Activated CD8-positive, alpha-beta memory T cell treated with anti-CD3 and anti-CD28 coated beads, Interleukin-2, amount 50 U/mL, for 4 hours (primary cell): ENCODE results near the gene SCAANT1.
A peak's percentile ranks its signal among the peaks of the same experiment; 100 is the strongest.

Experiments used
- DNase-seq: peaks from one replicate; pipeline ENCODE4 v3.0.0-alpha.2; 2020

The SCAANT1 gene

GRCh38 chr3:63911873-63912767 is at the start of gene SCAANT1:
Gene SCAANT1, minus strand, starts transcription at chr3:63912383.
- DNase-seq, result peak; percentile 86

DNA sequence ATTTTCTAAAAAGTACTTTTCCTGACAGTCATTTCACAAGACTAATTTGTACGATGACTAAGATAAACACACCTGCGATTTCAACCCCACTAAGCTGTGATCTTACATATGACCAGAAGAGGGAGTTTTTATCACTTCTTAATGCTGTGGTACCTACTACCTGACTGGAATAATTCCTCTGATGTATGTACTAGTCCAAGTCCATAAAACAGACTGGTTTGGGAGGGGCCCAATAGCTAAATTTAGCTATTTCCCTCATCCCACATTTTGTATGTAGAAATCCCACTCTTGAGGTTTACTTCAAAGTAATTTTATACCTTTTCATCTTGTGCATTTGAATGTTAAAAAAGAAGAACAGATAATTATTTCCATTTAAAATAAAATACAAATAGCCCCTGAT is 49.7 kb upstream of the SCAANT1 start:
- no peak for DNase-seq

DNA sequence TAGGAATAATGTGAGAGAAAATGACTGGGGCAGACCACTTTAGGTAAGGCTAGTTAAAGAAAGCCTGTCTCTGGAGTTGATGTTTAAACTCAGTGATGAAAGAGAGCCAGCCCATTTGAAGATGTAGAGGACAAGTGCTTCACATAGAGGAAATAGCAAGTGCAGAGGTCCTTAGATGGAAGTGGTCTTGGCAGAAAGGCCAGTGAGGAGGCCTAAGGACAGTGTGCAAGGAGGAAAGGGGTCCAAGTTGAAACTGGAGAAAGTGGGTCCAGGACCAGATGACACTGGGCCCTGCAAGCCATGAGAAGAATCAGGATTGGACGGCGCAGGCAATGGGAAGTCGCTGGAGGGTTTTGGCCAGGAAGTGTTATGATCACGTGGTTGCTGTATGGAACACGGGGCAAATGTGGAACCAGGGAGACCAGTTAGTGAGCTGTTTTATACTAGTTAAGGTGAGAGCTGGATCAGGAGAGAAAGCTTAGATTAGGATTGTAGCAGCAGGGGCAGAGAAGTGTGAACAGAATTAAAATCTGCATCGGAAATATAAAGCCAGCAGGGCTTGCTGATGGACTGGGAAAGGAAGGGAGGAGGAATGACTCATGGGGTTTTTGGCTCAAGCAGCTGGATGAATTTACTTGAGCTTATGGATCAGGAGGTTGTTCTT is 48.0 kb upstream of the SCAANT1 start:
- no peak for DNase-seq

GRCh38 chr3:63959146-63959545 is 47.0 kb upstream of the SCAANT1 start:
- no peak for DNase-seq

- DNase-seq, result no peak
Observed at GRCh38 chr3:63955830-63956545, 43.8 kb upstream of the SCAANT1 start.

DNA sequence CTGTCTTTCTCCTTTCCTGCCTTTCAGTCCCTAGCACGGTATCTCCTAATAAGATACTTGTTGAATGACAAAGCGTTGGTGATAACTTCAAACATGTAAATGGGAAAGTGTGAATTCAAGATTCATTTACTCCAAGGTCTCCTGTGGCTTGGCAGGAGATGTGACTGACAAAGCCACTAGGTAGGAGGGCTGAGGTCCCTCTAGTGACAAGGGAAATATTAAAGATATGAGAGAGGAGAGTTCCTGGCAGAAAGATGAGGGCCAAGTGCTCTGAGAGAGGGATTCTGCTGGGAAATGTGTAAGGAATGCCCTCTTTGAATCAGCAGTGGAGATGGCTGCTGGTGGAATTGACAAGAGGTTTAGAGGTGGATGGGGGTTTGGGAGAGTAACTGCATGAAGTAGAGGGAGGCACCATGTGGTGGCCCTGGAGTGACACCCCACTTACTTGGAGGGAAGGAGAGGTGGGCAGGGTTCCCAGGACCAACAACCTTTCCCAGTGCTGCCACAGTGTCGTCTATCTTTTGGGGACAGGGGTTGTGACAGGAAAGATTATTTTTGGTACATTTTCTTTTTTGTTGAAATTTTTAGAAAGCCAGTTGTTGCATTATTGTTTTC is 43.0 kb upstream of the SCAANT1 start:
- no peak for DNase-seq

DNA sequence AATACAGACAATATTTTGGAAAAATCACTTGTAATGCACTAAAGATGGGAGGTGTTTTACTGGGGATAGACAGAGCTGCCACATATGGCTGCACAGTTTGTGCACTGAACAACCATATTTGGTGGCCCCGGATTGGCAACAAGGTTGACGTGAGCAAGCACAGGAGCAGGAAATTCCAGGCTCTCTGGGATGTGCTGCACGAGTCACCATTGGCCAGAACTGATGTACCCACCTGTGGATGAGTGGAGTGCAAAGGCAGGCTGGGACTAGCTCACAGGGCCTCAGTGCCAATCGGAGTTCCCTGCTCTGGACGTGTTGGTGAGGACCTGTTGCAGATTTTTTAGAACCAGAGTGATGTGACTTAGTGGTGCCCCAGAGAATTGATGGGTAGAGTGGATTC is 42.0 kb upstream of the SCAANT1 start:
- no peak for DNase-seq

DNA sequence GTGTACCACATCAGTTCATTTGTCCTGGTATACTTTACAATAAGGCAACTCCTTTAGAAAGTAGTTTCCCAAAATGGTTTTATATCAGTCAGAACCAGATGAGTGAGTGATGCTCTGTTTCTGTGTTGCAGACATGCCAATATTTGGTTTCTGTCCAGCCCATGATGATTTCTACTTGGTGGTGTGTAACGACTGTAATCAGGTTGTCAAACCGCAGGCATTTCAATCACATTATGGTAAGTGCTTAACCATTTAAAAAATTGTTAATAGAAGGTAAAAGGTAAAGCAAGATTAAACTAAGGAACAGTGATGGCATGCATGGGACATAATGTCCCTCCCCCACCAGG is 40.0 kb upstream of the SCAANT1 start:
- no peak for DNase-seq

DNA sequence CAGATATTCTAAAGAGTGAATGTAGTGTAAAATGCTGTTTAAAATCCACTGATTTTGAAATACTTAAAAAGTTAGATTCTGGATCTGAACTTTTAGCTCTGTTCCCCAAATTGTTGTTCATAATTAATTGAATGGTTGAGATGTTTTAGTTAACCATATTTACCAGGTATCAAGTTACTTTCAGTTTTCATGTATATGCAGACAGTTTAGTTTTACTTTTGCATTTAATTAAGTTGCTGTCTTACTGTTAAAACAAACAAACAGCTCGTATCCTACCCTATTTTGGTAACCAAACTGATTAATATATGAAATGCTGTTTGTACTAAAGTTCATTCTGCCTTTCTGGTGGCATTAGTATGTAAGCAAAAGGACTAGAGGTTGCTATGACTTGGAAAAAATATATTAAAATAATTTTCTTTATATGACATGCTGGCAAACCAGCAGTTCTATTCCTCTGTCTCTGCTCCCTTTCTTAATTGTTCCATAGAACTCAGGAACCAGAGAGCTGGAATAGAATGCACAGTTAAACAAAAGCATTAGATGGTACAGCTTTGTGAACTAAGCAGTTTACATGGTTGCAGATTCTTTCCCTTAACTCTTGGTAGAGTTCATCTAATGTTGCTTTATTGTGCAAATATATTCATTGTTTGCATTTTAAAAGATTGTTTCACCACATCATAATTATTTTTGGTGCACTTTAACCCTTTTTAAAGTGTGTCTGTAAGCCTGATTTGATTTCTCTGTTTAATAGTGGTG is 39.5 kb upstream of the SCAANT1 start:
- DNase-seq, result no peak

DNA sequence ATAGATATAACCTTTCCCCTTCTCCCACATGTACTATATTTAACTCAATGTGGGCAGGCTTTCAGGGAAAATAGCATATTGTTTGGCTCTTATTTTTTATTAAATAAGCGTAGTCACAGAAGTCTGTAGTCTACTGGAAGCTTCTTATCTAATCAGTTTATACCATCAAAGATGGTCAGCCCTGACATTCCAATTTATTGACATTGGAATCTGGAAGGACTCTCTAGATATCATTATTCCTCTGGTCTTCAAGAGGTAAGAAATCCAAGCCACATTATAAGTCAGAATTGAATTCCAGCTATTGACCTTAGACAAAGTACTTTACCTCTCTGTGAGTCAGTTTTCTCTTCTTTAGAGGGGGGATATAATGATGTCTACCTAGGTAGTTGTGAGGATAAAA is 38.5 kb upstream of the SCAANT1 start:
- DNase-seq, result no peak

GRCh38 chr3:63949005-63949404 is 36.8 kb upstream of the SCAANT1 start:
- DNase-seq, result no peak

GRCh38 chr3:63947594-63947993 is 35.4 kb upstream of the SCAANT1 start:
- DNase-seq, result no peak

GRCh38 chr3:63946753-63947152 is 34.6 kb upstream of the SCAANT1 start:
- DNase-seq, result no peak

GRCh38 chr3:63945558-63946096 is 33.4 kb upstream of the SCAANT1 start:
- no peak for DNase-seq

GRCh38 chr3:63943678-63944077 is 31.5 kb upstream of the SCAANT1 start:
- DNase-seq, result no peak

DNA sequence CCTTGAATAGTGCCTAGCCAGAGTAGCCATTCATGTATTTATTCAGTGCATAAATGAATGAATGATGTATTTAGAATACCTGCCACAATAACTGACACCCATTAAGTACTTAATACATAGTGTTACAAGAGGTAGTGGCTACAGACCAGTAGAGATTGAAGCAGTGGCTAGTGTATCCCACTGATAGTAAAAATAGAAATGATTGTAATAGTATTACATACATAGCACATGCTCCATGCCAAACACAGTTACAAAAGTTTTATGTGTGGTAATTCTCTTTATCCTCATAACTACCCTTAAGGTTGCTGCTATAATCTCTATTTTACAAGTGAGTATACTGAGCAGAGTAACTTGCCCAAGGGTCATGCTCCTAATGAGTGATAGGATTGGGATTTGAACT is 30.3 kb upstream of the SCAANT1 start:
- DNase-seq, result no peak

GRCh38 chr3:63940389-63940757 is 28.2 kb upstream of the SCAANT1 start:
- DNase-seq, result no peak

- no peak for DNase-seq
Observed at GRCh38 chr3:63937661-63938651, 25.8 kb upstream of the SCAANT1 start.

- no peak for DNase-seq
Observed at GRCh38 chr3:63936925-63937324, 24.7 kb upstream of the SCAANT1 start.

- no peak for DNase-seq
Observed at GRCh38 chr3:63934041-63934866, 22.1 kb upstream of the SCAANT1 start.
